ENCODE measurements around the gene CCNB1IP1. TPM values are rescaled to one million over a fixed set of nuclear protein-coding genes. Genes with fewer than 3 reads are reported as not detected.

CCNB1IP1 gene
- polyA plus RNA-seq, 3 donors, result 3.5 to 8.6 (median 5.4) TPM

DNA sequence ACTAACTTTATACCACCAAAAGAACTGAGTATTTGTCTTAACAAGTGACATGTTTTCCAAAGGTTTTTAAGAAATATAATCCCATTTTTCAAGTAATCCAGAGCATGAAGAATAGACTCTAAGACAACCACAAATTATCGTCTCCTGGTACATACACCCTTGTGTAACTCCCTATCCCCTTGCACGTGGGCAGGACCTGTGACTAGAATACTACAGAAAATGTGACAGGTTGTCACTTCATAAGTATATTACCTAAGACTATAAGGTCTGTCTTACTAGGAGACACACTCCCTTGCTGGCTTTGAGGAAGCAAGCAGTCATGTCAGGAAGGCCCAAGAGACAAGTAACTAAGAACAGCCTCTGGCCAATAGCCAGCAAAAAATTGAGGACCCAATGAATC, 19.1 kb downstream of the CCNB1IP1 start:
- no peak for DNase-seq
- Mint-ChIP-seq H3K36me3 (peaks cover 47 to 63% of the 10 kb centered on the region in 2 donors), H3K27me3 (ENCODE audit: low read depth in 3 of 3) (no peaks in the 10 kb centered on the region), H3K27ac (no peak overlapping the region), H3K4me1 (no peaks in the 10 kb centered on the region), H3K9me3 (peaks cover 0 to 3% (median 0%) of the 10 kb centered on the region in 7 donors), H3K4me3 (no peak overlapping the region)
- no CpG with 5 or more reads among the region's 2 CpGs for WGBS (ENCODE audit: insufficient coverage)
- no peaks in the 10 kb centered on the region for H3K9me3 ChIP-seq (replicated peaks in 1 of 2; ENCODE audit: control insufficient read depth in 1 of 2, insufficient read depth in 1 of 2, low read length in 2 of 2)
- H3K36me3 ChIP-seq (replicated peaks in 1 of 2; ENCODE audit: control insufficient read depth in 1 of 2, insufficient read depth in 2 of 2, low read length in 2 of 2), result peaks cover 42 to 56% of the 10 kb centered on the region in 2 donors
- no peaks in the 10 kb centered on the region for H3K27me3 ChIP-seq (ENCODE audit: control insufficient read depth in 2 of 2, insufficient read depth in 2 of 2, low read length in 2 of 2)
- no peak overlapping the region for H2AFZ ChIP-seq (ENCODE audit: insufficient read depth, low read depth, low read length, poor library complexity, severe bottlenecking)
- no peaks in the 10 kb centered on the region for H4K20me1 ChIP-seq (ENCODE audit: insufficient read depth, low read length)
- H3K4me2 ChIP-seq (replicated peaks; ENCODE audit: extremely low read depth, low read length, poor library complexity, severe bottlenecking), result no peak overlapping the region
- no peak overlapping the region for H3K9ac ChIP-seq (ENCODE audit: insufficient read depth, low read length, poor library complexity, severe bottlenecking)
- no peaks in the 10 kb centered on the region for H3K4me1 ChIP-seq (ENCODE audit: control insufficient read depth in 1 of 2, insufficient read depth in 2 of 2, low read length in 2 of 2)
- no peak overlapping the region for H3K4me3 ChIP-seq (replicated peaks in 1 of 3; ENCODE audit: low read depth in 2 of 3, low read length in 3 of 3)
- TF ChIP-seq, protein P1, sequence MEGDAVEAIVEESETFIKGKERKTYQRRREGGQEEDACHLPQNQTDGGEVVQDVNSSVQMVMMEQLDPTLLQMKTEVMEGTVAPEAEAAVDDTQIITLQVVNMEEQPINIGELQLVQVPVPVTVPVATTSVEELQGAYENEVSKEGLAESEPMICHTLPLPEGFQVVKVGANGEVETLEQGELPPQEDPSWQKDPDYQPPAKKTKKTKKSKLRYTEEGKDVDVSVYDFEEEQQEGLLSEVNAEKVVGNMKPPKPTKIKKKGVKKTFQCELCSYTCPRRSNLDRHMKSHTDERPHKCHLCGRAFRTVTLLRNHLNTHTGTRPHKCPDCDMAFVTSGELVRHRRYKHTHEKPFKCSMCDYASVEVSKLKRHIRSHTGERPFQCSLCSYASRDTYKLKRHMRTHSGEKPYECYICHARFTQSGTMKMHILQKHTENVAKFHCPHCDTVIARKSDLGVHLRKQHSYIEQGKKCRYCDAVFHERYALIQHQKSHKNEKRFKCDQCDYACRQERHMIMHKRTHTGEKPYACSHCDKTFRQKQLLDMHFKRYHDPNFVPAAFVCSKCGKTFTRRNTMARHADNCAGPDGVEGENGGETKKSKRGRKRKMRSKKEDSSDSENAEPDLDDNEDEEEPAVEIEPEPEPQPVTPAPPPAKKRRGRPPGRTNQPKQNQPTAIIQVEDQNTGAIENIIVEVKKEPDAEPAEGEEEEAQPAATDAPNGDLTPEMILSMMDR (IDR thresholded peaks at IDR 0.05), result no peak
- intact Hi-C loops (cut with micrococcal nuclease), result no loop called here
- H3K79me2 ChIP-seq (ENCODE audit: insufficient read depth, low read length), result no peaks in the 10 kb centered on the region
- no peak overlapping the region for H3K27ac ChIP-seq (ENCODE audit: low read depth in 1 of 2, low read length in 2 of 2)

DNA sequence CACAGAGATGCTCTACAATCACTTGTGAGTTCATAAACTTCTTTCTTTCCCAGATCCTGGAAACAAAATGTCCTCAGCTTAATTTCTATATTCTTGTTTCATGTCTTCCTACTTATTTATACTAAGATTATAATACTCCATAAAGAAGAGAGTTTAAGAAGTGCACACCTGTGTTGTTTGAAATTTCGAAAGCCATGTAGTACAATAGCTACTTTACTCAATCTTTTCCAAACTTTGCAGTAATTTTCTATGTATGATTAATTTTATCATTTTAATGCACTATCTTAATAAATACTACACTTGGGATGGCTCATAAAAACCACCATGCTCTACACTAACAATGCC, 27.0 kb downstream of the CCNB1IP1 start:
- Mint-ChIP-seq H3K27ac (peak overlapping the region in 2 of 7 donors; percentile 34 to 70), H3K9me3 (peaks cover 0 to 3% (median 0%) of the 10 kb centered on the region in 7 donors), H3K4me1 (peaks cover 22% of the 10 kb centered on the region), H3K4me3 (peak overlapping the region; percentile 96), H3K27me3 (ENCODE audit: low read depth in 3 of 3) (no peaks in the 10 kb centered on the region), H3K36me3 (peaks cover 9 to 11% of the 10 kb centered on the region in 2 donors)
- no peaks in the 10 kb centered on the region for H4K20me1 ChIP-seq (ENCODE audit: insufficient read depth, low read length)
- H3K4me3 ChIP-seq (replicated peaks in 1 of 3; ENCODE audit: low read depth in 2 of 3, low read length in 3 of 3), result peak overlapping the region; percentile 83 to 87 (median 84)
- H3K36me3 ChIP-seq (replicated peaks in 1 of 2; ENCODE audit: control insufficient read depth in 1 of 2, insufficient read depth in 2 of 2, low read length in 2 of 2), result peaks cover 11 to 12% of the 10 kb centered on the region in 2 donors
- TF ChIP-seq, protein P1 (IDR thresholded peaks at IDR 0.05), result peak; percentile 67
- DNase-seq, result no peak
- H3K27ac ChIP-seq (ENCODE audit: low read depth in 1 of 2, low read length in 2 of 2), result no peak overlapping the region
- peak overlapping the region; percentile 75 for H2AFZ ChIP-seq (ENCODE audit: insufficient read depth, low read depth, low read length, poor library complexity, severe bottlenecking)
- H3K9ac ChIP-seq (ENCODE audit: insufficient read depth, low read length, poor library complexity, severe bottlenecking), result no peak overlapping the region
- intact Hi-C loops (cut with micrococcal nuclease), result no loop called here
- peaks cover 26% of the 10 kb centered on the region for H3K79me2 ChIP-seq (ENCODE audit: insufficient read depth, low read length)
- H3K4me1 ChIP-seq (ENCODE audit: control insufficient read depth in 1 of 2, insufficient read depth in 2 of 2, low read length in 2 of 2), result peaks cover 5 to 9% of the 10 kb centered on the region in 2 donors
- no peaks in the 10 kb centered on the region for H3K9me3 ChIP-seq (replicated peaks in 1 of 2; ENCODE audit: control insufficient read depth in 1 of 2, insufficient read depth in 1 of 2, low read length in 2 of 2)
- no peaks in the 10 kb centered on the region for H3K27me3 ChIP-seq (ENCODE audit: control insufficient read depth in 2 of 2, insufficient read depth in 2 of 2, low read length in 2 of 2)
- peak overlapping the region; percentile 86 for H3K4me2 ChIP-seq (replicated peaks; ENCODE audit: extremely low read depth, low read length, poor library complexity, severe bottlenecking)
- WGBS (ENCODE audit: insufficient coverage), result no CpG with 5 or more reads among the region's 1 CpG
